Smooth muscle cell (in vitro differentiated cells): ENCODE measurements around the gene WNT8B. TPM values are rescaled to one million over a fixed set of nuclear protein-coding genes. Genes with fewer than 3 reads are reported as not detected.

Source experiments
- DNase-seq: peaks from one replicate; lab custom pipeline; 2025; ENCODE audit not compliant: unreplicated experiment; lab: John Stamatoyannopoulos, UW
- H2AFZ ChIP-seq: fragments of 200-600 bp; sonication (generic); 2 replicates; pipeline ENCODE4 v1.6.0; 2016; ENCODE audit warnings: antibody characterized with exemption, low read depth, mild to moderate bottlenecking
- H3F3A ChIP-seq: fragments of 200-600 bp; sonication (generic); 2 replicates; pipeline ENCODE4 v1.6.0; 2017; ENCODE audit warnings: antibody characterized with exemption, low read depth
- H3K27ac ChIP-seq: fragments of 200-600 bp; sonication (generic); 2 replicates; pipeline ENCODE4 v1.5.1; 2016; ENCODE audit warnings: low read depth, mild to moderate bottlenecking
- H3K27me3 ChIP-seq: fragments of 200-600 bp; sonication (generic); 2 replicates; pipeline ENCODE4 v1.6.1; 2016; ENCODE audit warnings: low read depth, mild to moderate bottlenecking
- H3K36me3 ChIP-seq: fragments of 200-600 bp; sonication (generic); 2 replicates; pipeline ENCODE4 v1.5.1; 2016; ENCODE audit warnings: low read depth
- H3K4me1 ChIP-seq: fragments of 200-600 bp; sonication (generic); 2 replicates; pipeline ENCODE4 v1.5.1; 2016; ENCODE audit warnings: low read depth
- H3K4me2 ChIP-seq: fragments of 200-600 bp; sonication (generic); 2 replicates; pipeline ENCODE4 v1.6.0; 2016; ENCODE audit warnings: mild to moderate bottlenecking
- H3K4me3 ChIP-seq: fragments of 200-600 bp; sonication (generic); 2 replicates; pipeline ENCODE4 v1.5.1; 2016; ENCODE audit warnings: mild to moderate bottlenecking
- H3K79me2 ChIP-seq: fragments of 200-600 bp; sonication (generic); 2 replicates; pipeline ENCODE4 v1.6.0; 2016; ENCODE audit warnings: low read depth, mild to moderate bottlenecking
- H3K9ac ChIP-seq: fragments of 200-600 bp; sonication (generic); 2 replicates; pipeline ENCODE4 v1.6.0; 2016; ENCODE audit warnings: low read depth
- H3K9me3 ChIP-seq: fragments of 200-600 bp; sonication (generic); replicated peaks from 2 replicates; pipeline ENCODE4 v1.5.1; 2016; ENCODE audit warnings: low read depth
- H4K20me1 ChIP-seq: fragments of 200-600 bp; sonication (generic); 2 replicates; pipeline ENCODE4 v1.6.0; 2016; ENCODE audit warnings: low read depth
- CTCF ChIP-seq: fragments of 200-600 bp; sonication (generic); IDR thresholded peaks from 2 replicates; pipeline ENCODE4 v1.5.1; 2017; ENCODE audit warnings: borderline replicate concordance, mild to moderate bottlenecking, antibody characterized with exemption; ENCODE audit not compliant: insufficient read depth, poor library complexity, severe bottlenecking
- WGBS: methylation state at CpG from one replicate; pipeline ENCODE4 v1.1.7; 2016; ENCODE audit warnings: low lambda C conversion rate; 5-methylcytosine and 5-hydroxymethylcytosine counted together
- polyA plus RNA-seq: library from polyadenylated mRNA; unstranded; fragments of >200 nt; fragmentation: Nextera tagmentation; extraction: Ambion mirVana; gene quantifications from 2 replicates; pipeline ENCODE4 v1.2.1, GENCODE V29; 2016
- total RNA-seq: library from RNA; depleted of rRNA; stranded (reverse); fragments of >200 nt; gene quantifications from 2 replicates; pipeline ENCODE4 v1.2.3, GENCODE V29; 2014

The WNT8B gene
- total and polyA plus RNA-seq, 2 experiments from 2014 or later, result not detected

GRCh38 chr10:100520811-100521210 is 58.0 kb downstream of the WNT8B start:
- no peak for DNase-seq
- Histone ChIP-seq H4K20me1 (peaks cover 9% of the 10 kb centered on the region), H3K4me1 (peaks cover 4% of the 10 kb centered on the region), H3K36me3 (peaks cover 6% of the 10 kb centered on the region), H2AFZ (no peak overlapping the region), H3K79me2 (no peaks in the 10 kb centered on the region), H3F3A (no peaks in the 10 kb centered on the region), H3K27ac (no peak overlapping the region), H3K27me3 (peaks cover 20% of the 10 kb centered on the region), H3K9ac (no peak overlapping the region), H3K4me2 (peak overlapping the region; percentile 93), H3K4me3 (no peak overlapping the region), H3K9me3 (no peaks in the 10 kb centered on the region)
- 70% methylated on average over 3 of the region's 3 CpGs for WGBS
- no peak for TF ChIP-seq CTCF

- peaks cover 4% of the 10 kb centered on the region for H3K4me1 ChIP-seq
- no peak overlapping the region for H2AFZ ChIP-seq
- peaks cover 9% of the 10 kb centered on the region for H4K20me1 ChIP-seq
- H3K36me3 ChIP-seq, result peaks cover 6% of the 10 kb centered on the region
- no peaks in the 10 kb centered on the region for H3K9me3 ChIP-seq
- H3K79me2 ChIP-seq, result no peaks in the 10 kb centered on the region
- no peak overlapping the region for H3K27ac ChIP-seq
- H3K4me3 ChIP-seq, result no peak overlapping the region
- peaks cover 20% of the 10 kb centered on the region for H3K27me3 ChIP-seq
- 95% methylated on average over 5 of the region's 5 CpGs for WGBS
- DNase-seq, result no peak
- no peak overlapping the region for H3K4me2 ChIP-seq
- no peak for TF ChIP-seq CTCF
- H3K9ac ChIP-seq, result no peak overlapping the region
- no peaks in the 10 kb centered on the region for H3F3A ChIP-seq
Observed at GRCh38 chr10:100522107-100522801, 59.4 kb downstream of the WNT8B start.

GRCh38 chr10:100522945-100523344 is 60.1 kb downstream of the WNT8B start:
- Histone ChIP-seq H3K27ac (no peak overlapping the region), H3K4me3 (no peak overlapping the region), H2AFZ (no peak overlapping the region), H3K79me2 (peaks cover 5% of the 10 kb centered on the region), H3K9ac (no peak overlapping the region), H3K27me3 (peaks cover 16% of the 10 kb centered on the region), H3K36me3 (peaks cover 6% of the 10 kb centered on the region), H3K9me3 (no peaks in the 10 kb centered on the region), H3K4me1 (peaks cover 4% of the 10 kb centered on the region), H4K20me1 (peaks cover 12% of the 10 kb centered on the region), H3K4me2 (no peak overlapping the region), H3F3A (no peaks in the 10 kb centered on the region)
- no peak for DNase-seq
- TF ChIP-seq CTCF, result no peak
- WGBS, result 92% methylated on average over 9 of the region's 9 CpGs

- peaks cover 6% of the 10 kb centered on the region for H3K36me3 ChIP-seq
- no peak for DNase-seq
- no peak overlapping the region for H3K9ac ChIP-seq
- H3K9me3 ChIP-seq, result no peaks in the 10 kb centered on the region
- TF ChIP-seq CTCF, result no peak
- H3K4me2 ChIP-seq, result no peak overlapping the region
- H4K20me1 ChIP-seq, result peaks cover 18% of the 10 kb centered on the region
- H3K27ac ChIP-seq, result no peak overlapping the region
- peaks cover 18% of the 10 kb centered on the region for H3K79me2 ChIP-seq
- H2AFZ ChIP-seq, result no peak overlapping the region
- H3K4me3 ChIP-seq, result no peak overlapping the region
- H3F3A ChIP-seq, result no peaks in the 10 kb centered on the region
- 96% methylated on average over 6 of the region's 6 CpGs for WGBS
- peaks cover 11% of the 10 kb centered on the region for H3K27me3 ChIP-seq
- peaks cover 10% of the 10 kb centered on the region for H3K4me1 ChIP-seq
Observed at GRCh38 chr10:100524206-100524605, 61.4 kb downstream of the WNT8B start.
